ENCODE data around the gene PRKAG1. TPM values are rescaled to one million over a fixed set of nuclear protein-coding genes. Genes with fewer than 3 reads are reported as not detected.

The PRKAG1 gene
- total and polyA plus RNA-seq, 2 donors (not counting 1 experiment from before 2014, with no cell fraction given): 28.5 to 60.0 TPM

GRCh38 chr12:48981757-48982157 is 36.8 kb downstream of the PRKAG1 start:
- Histone ChIP-seq H4K20me1 (ENCODE audit: control insufficient read depth, insufficient read depth, low read length, poor library complexity, severe bottlenecking) (no peaks in the 10 kb centered on the region), H3K9ac (ENCODE audit: low read length) (peak overlapping the region; percentile 76), H3K27me3 (replicated peaks in 1 of 4; ENCODE audit: control extremely low read depth in 1 of 4, control insufficient read depth in 3 of 4, insufficient read depth in 4 of 4, low read length in 3 of 4) (peaks cover 2 to 73% (median 31%) of the 10 kb centered on the region in 4 experiments), H3K9me3 (ENCODE audit: control extremely low read depth in 1 of 3, control insufficient read depth in 2 of 3, insufficient read depth in 1 of 3, low read length in 2 of 3) (peaks cover 0 to 25% (median 0%) of the 10 kb centered on the region in 3 donors), H3K4me3 (ENCODE audit: control extremely low read depth in 1 of 5, extremely low read depth in 1 of 5, insufficient read depth in 1 of 5, low read depth in 2 of 5, low read length in 4 of 5) (peak overlapping the region in 4 of 5 experiments; percentile 52 to 86 (median 62)), H3K36me3 (replicated peaks in 1 of 2; ENCODE audit: control extremely low read depth in 1 of 2, control insufficient read depth in 1 of 2, extremely low read depth in 1 of 2, insufficient read depth in 2 of 2, low read length in 1 of 2) (no peaks in the 10 kb centered on the region), H3K27ac (ENCODE audit: low read length in 2 of 2) (no peak overlapping the region), H3K79me2 (ENCODE audit: control insufficient read depth, insufficient read depth, low read length) (no peaks in the 10 kb centered on the region), H3K4me2 (replicated peaks; ENCODE audit: low read depth, low read length, poor library complexity, severe bottlenecking) (peak overlapping the region; percentile 99), H3K4me1 (ENCODE audit: control insufficient read depth in 2 of 2, insufficient read depth in 2 of 2, low read length in 2 of 2) (peaks cover 44 to 50% of the 10 kb centered on the region in 2 donors), H2AFZ (ENCODE audit: insufficient read depth, low read depth, low read length, poor library complexity, severe bottlenecking) (peak overlapping the region; percentile 86)
- no peak for DNase-seq
- peak overlapping the region; percentile 44 for H3K27ac Mint-ChIP-seq
- H3K27me3 Mint-ChIP-seq: peaks cover 51% of the 10 kb centered on the region
- peaks cover 52% of the 10 kb centered on the region for H3K4me1 Mint-ChIP-seq
- ChIA-PET POLR2A (no interaction called here), CTCF (interaction anchor here (1.2 to 9.0 kb wide), 9 partner anchors 11 to 129 kb away, joined by 3 to 71 read pairs (median 7); partner anchors contain the start of genes DDX23, FKBP11 and WNT10B)
- TF ChIP-seq EZH2 (IDR thresholded peaks at IDR 0.05; ENCODE audit: borderline replicate concordance, insufficient read depth, low read depth, low read length, poor library complexity, severe bottlenecking) (no peak), CTCF (IDR thresholded peaks at IDR 0.05) (no peak)
- ATAC-seq (ENCODE audit: low read depth): no peak
- peak overlapping the region; percentile 93 for H3K4me3 Mint-ChIP-seq
- intact Hi-C loops (cut with micrococcal nuclease): loop anchor here (2.0 kb wide), 2 partner anchors 13 to 25 kb away; partner anchors contain the start of gene ARF3
- 25% methylated on average over 12 of the region's 13 CpGs for WGBS (ENCODE audit: insufficient coverage)
- H3K9me3 Mint-ChIP-seq (ENCODE audit: insufficient read depth): no peaks in the 10 kb centered on the region

Data from B cell (primary cell).